Activated B cell treated with CpG ODN at 0.5 μM for 24 hours (primary cell): Measurements from ENCODE around the gene HS3ST6. TPM values are rescaled to one million over a fixed set of nuclear protein-coding genes. Genes with fewer than 3 reads are reported as not detected.
"Not testable (repeated sequence)": the region's sequence is repeated elsewhere in the genome, so short reads cannot be mapped to it uniquely, and the experiment has no call there.

Source experiments
- ATAC-seq: fragments of 200-7000 bp; cut with Tn5 transposase; one replicate; pipeline ENCODE4 v1.10.0; 2021; ENCODE audit warnings: low read depth, mild to moderate bottlenecking, moderate library complexity
- CTCF ChIA-PET: fragments of 350-600 bp; sonication (Branson Sonifier 250); formaldehyde crosslinking; loops from one replicate; lab custom pipeline; 2021; ENCODE audit warnings: antibody characterized with exemption; lab: Charles Lee
- POLR2A ChIA-PET: fragments of 350-600 bp; sonication (Branson Sonifier 250); formaldehyde crosslinking; loops from one replicate; lab custom pipeline; 2021; ENCODE audit warnings: antibody characterized with exemption; lab: Charles Lee
- DNase-seq: peaks from one replicate; pipeline ENCODE4 v3.0.0; 2022
- H3K27ac Mint-ChIP-seq: one replicate; pipeline ENCODE4 v1.8.0; 2020; ENCODE audit warnings: mixed read lengths
- H3K27me3 Mint-ChIP-seq: one replicate; pipeline ENCODE4 v1.8.0; 2021; ENCODE audit warnings: mixed read lengths
- H3K36me3 Mint-ChIP-seq: one replicate; pipeline ENCODE4 v1.8.0; 2021; ENCODE audit warnings: low read depth, mixed read lengths
- H3K4me1 Mint-ChIP-seq: one replicate; pipeline ENCODE4 v1.8.0; 2021; ENCODE audit warnings: mixed read lengths
- H3K4me3 Mint-ChIP-seq: one replicate; pipeline ENCODE4 v1.8.0; 2020; ENCODE audit warnings: mild to moderate bottlenecking, mixed read lengths
- H3K9me3 Mint-ChIP-seq: one replicate; pipeline ENCODE4 v1.8.0; 2020; ENCODE audit warnings: mixed read lengths
- intact Hi-C: fragments of 100-400 bp; cut with micrococcal nuclease; formaldehyde crosslinking; loops from one replicate; pipeline ENCODE4 v1.15.1; 2024
- total RNA-seq: library from RNA; stranded (reverse); gene quantifications from 2 replicates; pipeline ENCODE4 v1.2.3, GENCODE V29; 2022
- TF ChIP-seq, protein P1 (sequence below): fragments of 200-600 bp; IDR thresholded peaks from one replicate; pipeline ENCODE4 v1.8.0; 2022; ENCODE audit warnings: antibody characterized with exemption, mild to moderate bottlenecking

Gene HS3ST6
- total RNA-seq, 1 donor from 2014 or later, result not detected

DNA sequence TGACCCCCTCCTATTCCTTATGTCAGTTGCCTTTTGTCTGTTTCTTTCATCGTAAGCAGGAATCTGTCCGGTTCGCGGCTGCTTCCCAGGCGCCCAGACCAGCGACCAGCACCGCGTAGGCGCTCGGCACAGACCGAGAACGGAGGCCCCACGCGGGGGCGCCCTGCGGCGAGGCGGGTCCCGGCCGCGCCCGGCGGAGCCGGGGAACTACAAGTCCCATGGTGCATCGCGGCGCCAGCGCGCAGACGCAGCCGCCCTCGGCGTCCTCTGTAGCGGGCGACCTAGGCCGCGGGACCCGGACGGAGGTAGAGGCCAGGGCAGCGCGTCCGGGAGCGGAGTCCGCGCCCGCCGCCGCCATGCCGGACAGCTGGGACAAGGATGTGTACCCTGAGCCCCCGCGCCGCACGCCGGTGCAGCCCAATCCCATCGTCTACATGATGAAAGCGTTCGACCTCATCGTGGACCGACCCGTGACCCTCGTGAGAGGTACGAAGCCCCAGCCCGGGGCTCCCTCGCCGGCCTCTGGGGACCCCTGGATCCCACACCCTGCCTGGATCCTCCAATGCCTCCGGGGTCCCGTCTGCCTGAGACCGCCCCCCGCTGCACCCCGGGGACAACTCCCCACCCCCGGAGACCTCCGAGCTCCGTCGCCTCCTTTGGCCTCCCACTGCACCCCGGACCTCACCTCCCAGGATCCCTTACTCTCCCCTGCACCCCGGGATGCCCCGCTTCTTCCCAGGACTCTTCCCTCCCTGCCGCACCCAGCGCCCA lies 41.2 kb upstream of the HS3ST6 start, which contains the start of gene NDUFB10:
NDUFB10 (plus strand) TSS at position 270 of the 771 bp plus-strand sequence; CDS start at position 357, 87 bp downstream.
- CTCF ChIA-PET, result no interaction called here
- intact Hi-C loops, result loop anchor here (1.0 to 10.0 kb wide), 5 partner anchors 16 to 1195 kb away; partner anchors contain the start of genes MSRB1, NTHL1, RNPS1 and TSC2

DNA sequence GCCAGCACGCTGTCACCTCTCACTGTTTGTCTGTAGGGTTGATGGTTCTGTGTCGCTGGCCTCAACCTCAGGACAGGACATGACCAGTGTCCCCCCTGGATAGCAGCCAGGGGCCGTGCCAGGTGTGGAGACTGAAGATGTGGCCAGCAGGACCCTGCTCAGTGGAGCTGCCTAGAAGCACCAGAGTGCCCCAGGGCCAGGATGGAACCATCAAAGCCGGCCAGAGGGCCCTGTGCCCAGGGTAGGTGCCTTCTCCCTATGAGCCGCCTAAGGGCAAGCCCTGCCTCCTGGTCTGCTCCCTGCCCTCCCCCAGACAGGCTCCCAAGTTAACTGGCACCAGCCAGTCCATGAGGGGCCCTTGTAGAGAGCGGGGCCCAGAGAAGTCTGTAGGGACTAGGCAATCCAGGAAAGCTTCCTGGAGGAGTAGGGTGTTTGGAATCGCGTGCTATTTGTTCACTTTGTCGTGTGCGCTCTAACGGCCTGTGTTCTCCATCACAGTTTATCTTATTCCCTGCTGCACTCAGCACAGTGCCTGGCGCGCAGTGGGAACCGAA lies 40.6 kb upstream of the HS3ST6 start:
- TF ChIP-seq, protein P1, sequence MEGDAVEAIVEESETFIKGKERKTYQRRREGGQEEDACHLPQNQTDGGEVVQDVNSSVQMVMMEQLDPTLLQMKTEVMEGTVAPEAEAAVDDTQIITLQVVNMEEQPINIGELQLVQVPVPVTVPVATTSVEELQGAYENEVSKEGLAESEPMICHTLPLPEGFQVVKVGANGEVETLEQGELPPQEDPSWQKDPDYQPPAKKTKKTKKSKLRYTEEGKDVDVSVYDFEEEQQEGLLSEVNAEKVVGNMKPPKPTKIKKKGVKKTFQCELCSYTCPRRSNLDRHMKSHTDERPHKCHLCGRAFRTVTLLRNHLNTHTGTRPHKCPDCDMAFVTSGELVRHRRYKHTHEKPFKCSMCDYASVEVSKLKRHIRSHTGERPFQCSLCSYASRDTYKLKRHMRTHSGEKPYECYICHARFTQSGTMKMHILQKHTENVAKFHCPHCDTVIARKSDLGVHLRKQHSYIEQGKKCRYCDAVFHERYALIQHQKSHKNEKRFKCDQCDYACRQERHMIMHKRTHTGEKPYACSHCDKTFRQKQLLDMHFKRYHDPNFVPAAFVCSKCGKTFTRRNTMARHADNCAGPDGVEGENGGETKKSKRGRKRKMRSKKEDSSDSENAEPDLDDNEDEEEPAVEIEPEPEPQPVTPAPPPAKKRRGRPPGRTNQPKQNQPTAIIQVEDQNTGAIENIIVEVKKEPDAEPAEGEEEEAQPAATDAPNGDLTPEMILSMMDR, result no peak
- ATAC-seq (peak; percentile 1), DNase-seq (no peak)
- intact Hi-C loops, result loop anchor here (1.0 kb wide), 3 partner anchors 15 to 182 kb away; partner anchors contain the start of genes MSRB1, NTHL1 and TSC2
- no peaks in the 10 kb centered on the region for H3K9me3 Mint-ChIP-seq
- ChIA-PET CTCF (no interaction called here), POLR2A (interaction anchor here (2.3 to 9.7 kb wide), 4 partner anchors 13 to 196 kb away, joined by 13 to 351 read pairs (median 38); partner anchors contain the start of genes GFER, MSRB1, NOXO1 and SYNGR3)
- H3K4me3 Mint-ChIP-seq, result peak overlapping the region; percentile 67
- peaks cover 44% of the 10 kb centered on the region for H3K4me1 Mint-ChIP-seq
- no peaks in the 10 kb centered on the region for H3K27me3 Mint-ChIP-seq
- H3K36me3 Mint-ChIP-seq, result peaks cover 35% of the 10 kb centered on the region
- H3K27ac Mint-ChIP-seq, result no peak overlapping the region

More for the DNA sequence above, 41.2 kb upstream of the HS3ST6 start, which contains the start of gene NDUFB10:
- peak; percentile 86 for ATAC-seq
- TF ChIP-seq, protein P1, result no peak
- peak within 1 kb of the TSS; percentile 86 for H3K27ac Mint-ChIP-seq
- H3K36me3 Mint-ChIP-seq, result peaks cover 40% of the 10 kb centered on the region
- DNase-seq, result peak; percentile 96
- H3K27me3 Mint-ChIP-seq, result no peaks in the 10 kb centered on the region
- peak within 1 kb of the TSS; percentile 91 for H3K4me3 Mint-ChIP-seq
- POLR2A ChIA-PET, result interaction anchor here (0.9 to 9.7 kb wide), 7 partner anchors 12 to 908 kb away, joined by 3 to 351 read pairs (median 13); partner anchors contain the start of genes GFER, MSRB1, NOXO1 and SYNGR3
- no peaks in the 10 kb centered on the region for H3K9me3 Mint-ChIP-seq
- peaks cover 49% of the 10 kb centered on the region for H3K4me1 Mint-ChIP-seq

DNA sequence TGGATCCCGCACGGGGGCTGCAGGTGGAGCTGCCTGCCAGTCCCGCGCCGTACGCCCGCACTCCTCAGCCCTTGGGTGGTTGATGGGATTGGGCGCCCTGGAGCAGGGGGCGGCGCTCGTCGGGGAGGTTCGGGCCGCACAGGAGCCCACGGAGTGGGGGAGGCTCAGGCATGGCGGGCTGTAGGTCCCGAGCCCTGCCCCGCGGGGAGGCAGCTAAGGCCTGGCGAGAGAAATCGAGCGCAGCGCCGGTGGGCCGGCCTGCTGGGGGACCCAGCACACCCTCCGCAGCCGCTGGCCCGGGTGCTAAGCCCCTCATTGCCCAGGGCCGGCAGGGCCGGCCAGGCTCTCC lies 39.9 kb upstream of the HS3ST6 start:
- Mint-ChIP-seq H3K4me1 (peaks cover 38% of the 10 kb centered on the region), H3K36me3 (peaks cover 28% of the 10 kb centered on the region)
- H3K4me3 Mint-ChIP-seq, H3K27ac Mint-ChIP-seq, ATAC-seq, H3K27me3 Mint-ChIP-seq, intact Hi-C loops, H3K9me3 Mint-ChIP-seq, DNase-seq: not testable (repeated sequence)
- CTCF ChIA-PET, result interaction anchor here (1.3 kb wide), 1 partner anchor 15 kb away, joined by 3 read pairs; no protein-coding TSS in a partner anchor
- POLR2A ChIA-PET, result interaction anchor here (1.1 to 9.7 kb wide), 4 partner anchors 13 to 247 kb away, joined by 3 to 351 read pairs (median 4); partner anchors contain the start of genes GFER, MLST8, MSRB1 and NOXO1

DNA sequence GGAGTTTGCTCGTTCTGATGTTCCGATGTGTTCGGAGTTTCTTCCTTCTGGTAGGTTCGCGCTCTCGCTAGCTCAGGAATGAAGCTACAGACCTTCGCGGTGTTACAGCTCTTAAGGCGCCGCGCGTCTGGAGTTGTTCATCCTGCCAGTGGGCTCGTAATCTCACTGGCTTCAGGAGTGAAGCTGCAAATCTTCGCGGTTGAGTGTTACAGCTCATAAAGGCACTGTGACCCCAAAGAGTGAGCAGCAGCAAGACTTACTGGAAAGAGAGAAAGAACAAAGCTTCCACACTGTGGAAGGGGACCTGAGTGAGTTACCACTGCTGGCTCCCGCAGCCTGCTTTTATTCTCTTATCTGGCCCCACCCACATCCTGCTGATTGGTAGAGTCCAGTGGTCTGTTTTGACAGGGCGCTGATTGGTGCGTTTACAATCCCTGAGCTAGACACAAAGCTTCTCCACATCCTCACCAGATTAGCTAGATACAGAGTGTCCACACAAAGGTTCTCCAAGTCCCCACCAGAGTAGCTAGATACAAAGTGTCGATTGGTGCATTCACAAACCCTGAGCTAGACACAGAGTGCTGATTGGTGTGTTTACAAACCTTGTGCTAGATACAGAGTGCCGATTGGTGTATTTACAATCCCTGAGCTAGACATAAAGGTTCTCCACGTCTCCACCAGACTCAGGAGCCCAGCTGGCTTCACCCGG lies 39.4 kb upstream of the HS3ST6 start:
- H3K9me3 Mint-ChIP-seq, H3K27ac Mint-ChIP-seq, intact Hi-C loops, DNase-seq, H3K4me3 Mint-ChIP-seq, H3K27me3 Mint-ChIP-seq, ATAC-seq: not testable (repeated sequence)
- CTCF ChIA-PET, result interaction anchor here (1.3 kb wide), 1 partner anchor 14 kb away, joined by 3 read pairs; no protein-coding TSS in a partner anchor
- Mint-ChIP-seq H3K36me3 (peaks cover 23% of the 10 kb centered on the region), H3K4me1 (peaks cover 33% of the 10 kb centered on the region)
- POLR2A ChIA-PET, result interaction anchor here (1.1 to 9.7 kb wide), 4 partner anchors 14 to 248 kb away, joined by 3 to 351 read pairs (median 4); partner anchors contain the start of genes GFER, MLST8, MSRB1 and NOXO1

DNA sequence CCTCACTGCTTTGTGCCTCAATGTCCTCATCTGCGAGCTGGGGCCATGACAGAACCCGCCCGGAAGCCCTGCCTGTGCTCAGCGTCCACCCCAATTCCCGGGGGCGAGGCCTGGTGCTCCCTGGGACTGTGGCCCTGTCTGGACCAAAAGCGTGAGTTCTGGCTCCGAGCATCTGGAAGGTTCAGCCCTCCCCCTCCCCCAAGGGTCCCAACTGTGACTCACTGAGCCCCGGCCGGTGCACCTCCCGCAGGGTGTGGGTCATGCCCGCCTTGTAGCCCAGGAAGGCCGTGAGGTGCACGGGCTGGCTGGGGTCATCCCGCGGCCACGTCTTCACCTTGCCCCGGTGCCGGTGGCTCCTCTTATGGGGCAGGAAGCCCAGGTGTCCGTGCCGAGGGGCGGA lies 35.5 kb upstream of the HS3ST6 start:
- Mint-ChIP-seq H3K36me3 (no peaks in the 10 kb centered on the region), H3K27me3 (no peaks in the 10 kb centered on the region), H3K4me1 (no peaks in the 10 kb centered on the region), H3K27ac (no peak overlapping the region), H3K4me3 (no peak overlapping the region), H3K9me3 (no peaks in the 10 kb centered on the region)
- no peak for DNase-seq
- no peak for ATAC-seq
- TF ChIP-seq, protein P1, result no peak
- POLR2A ChIA-PET, result no interaction called here
- CTCF ChIA-PET, result interaction anchor here (0.7 kb wide), 1 partner anchor 176 kb away, joined by 3 read pairs; no protein-coding TSS in a partner anchor
- intact Hi-C loops, result no loop called here
